K562 (cell line): ENCODE data around the gene NCF2. TPM values are rescaled to one million over a fixed set of nuclear protein-coding genes. Genes with fewer than 3 reads are reported as not detected.
A peak's percentile ranks its signal among the peaks of the same experiment; 100 is the strongest.

Source experiments
- E2F1 ChIP-seq: sonication (generic); formaldehyde crosslinking; IDR thresholded peaks from 2 replicates; pipeline ENCODE4 v1.8.1; 2023; ENCODE audit warnings: mild to moderate bottlenecking, missing genetic modification reagents, moderate library complexity
- E2F8 ChIP-seq: fragments of 450-650 bp; IDR thresholded peaks from 2 replicates; pipeline ENCODE4 v1.7.1; 2018; ENCODE audit warnings: mild to moderate bottlenecking, low read depth; ENCODE audit not compliant: partially characterized antibody
- ILK ChIP-seq: fragments of 450-650 bp; IDR thresholded peaks from 2 replicates; pipeline ENCODE4 v1.6.1; 2016; ENCODE audit warnings: missing genetic modification characterization, low read depth, mild to moderate bottlenecking, missing compliant biosample characterization, moderate library complexity, borderline replicate concordance
- REST ChIP-seq, 2 experiments: fragments of 450-650 bp; formaldehyde crosslinking in 1 of 2; IDR thresholded peaks; 2 replicates each; pipeline versions ENCODE4 v1.4.0 to v1.6.1; 2014 to 2020; ENCODE audit warnings: mild to moderate bottlenecking in 2 of 2, borderline replicate concordance in 1 of 2, low read depth in 1 of 2
- ZKSCAN8 ChIP-seq: fragments of 200-800 bp; sonication (Bioruptor generic); IDR thresholded peaks from 2 replicates; pipeline ENCODE4 v1.6.1; 2016; ENCODE audit warnings: missing genetic modification characterization, missing compliant biosample characterization
- ZNF449 ChIP-seq: fragments of 250-450 bp; sonication (Bioruptor Pico); IDR thresholded peaks from 2 replicates; pipeline ENCODE4 v1.8.0; 2022; ENCODE audit warnings: moderate library complexity, mild to moderate bottlenecking, inconsistent platforms
- polyA plus RNA-seq, 8 experiments: library from polyadenylated mRNA; depleted of rRNA in 4 of 8; stranded (reverse) in 5 of 8; unstranded in 3 of 8; fragments of >200 nt; fragmentation: Nextera tagmentation in 2 of 8; fragmentation: Illumina TruSeq in 1 of 8; extraction: Ambion mirVana in 2 of 8; extraction: Trizol in 1 of 8; gene quantifications; 2 replicates each; pipeline versions ENCODE4 v1.2.1 to v1.2.3, GENCODE V29; 2011 to 2014; ENCODE audit warnings: inconsistent platforms in 1 of 8, missing spikeins in 1 of 8
- total RNA-seq, 7 experiments: library from RNA; depleted of rRNA in 6 of 7; stranded (reverse); fragments of >200 nt in 6 of 7; fragmentation: Illumina TruSeq in 2 of 7; extraction: Trizol in 2 of 7; gene quantifications; 2 replicates each; pipeline versions ENCODE4 v1.2.1 to v1.2.3, GENCODE V29; 2011 to 2021; ENCODE audit warnings: low replicate concordance in 1 of 7

Gene NCF2
- total and polyA plus RNA-seq, 9 of the 15 experiments (the other 6 are each of a cell fraction or from before 2014, with no cell fraction given) = 0.07 to 0.54 (median 0.16) TPM; not detected in 3

- TF ChIP-seq REST (IDR thresholded peaks at IDR 0.05; ENCODE audit: borderline replicate concordance) (peak; percentile 81), REST (CRISPR knock-in tag; IDR thresholded peaks at IDR 0.05; ENCODE audit: low read depth) (no peak), ZNF449 (no peak), E2F1 (CRISPR knock-in tag) (peak; percentile 89), E2F8 (peak; percentile 68), ILK (no peak), ZKSCAN8 (CRISPR knock-in tag) (no peak)
These were observed 45.5 kb upstream of the NCF2 start, which contains the start of gene ARPC5 (continued) for GRCh38 chr1:183635606-183636333.
